ENCODE results near the gene VTI1A. TPM values are rescaled to one million over a fixed set of nuclear protein-coding genes. Genes with fewer than 3 reads are reported as not detected.

The VTI1A gene
- total and polyA plus RNA-seq, 2 of the 4 experiments (the other 2 are of a cell fraction): 9.7 to 24.9 TPM

- no peak overlapping the region for H2BK15ac ChIP-seq (ENCODE audit: low read depth, low read length)
- H2BK20ac ChIP-seq (ENCODE audit: low read depth, low read length): no peak overlapping the region
- H3K4me1 ChIP-seq (ENCODE audit: control insufficient read depth, insufficient read depth, low read length): no peaks in the 10 kb centered on the region
- no peak overlapping the region for H2AK5ac ChIP-seq (ENCODE audit: low read depth, low read length)
- H3K23ac ChIP-seq (ENCODE audit: low read depth, low read length): no peak overlapping the region
- no TSS peak for BruUV-seq (replicated peaks)
- ChIA-PET CTCF (no interaction called here), POLR2A (ENCODE audit: unreplicated experiment) (no interaction called here)
- no peak overlapping the region for H2BK5ac ChIP-seq (ENCODE audit: low read depth, low read length, poor library complexity, severe bottlenecking)
- no peak overlapping the region for H3K9ac ChIP-seq (ENCODE audit: low read depth, low read length)
- H3K4ac ChIP-seq (ENCODE audit: low read depth, low read length): no peak overlapping the region
- no peak overlapping the region for H3K18ac ChIP-seq (ENCODE audit: low read depth, low read length)
- H2AK9ac ChIP-seq (replicated peaks; ENCODE audit: low read depth, low read length, poor library complexity): no peak overlapping the region
- no peaks in the 10 kb centered on the region for H3K36me3 ChIP-seq (ENCODE audit: control insufficient read depth, insufficient read depth, low read length)
- no peak overlapping the region for H3K27ac ChIP-seq (ENCODE audit: insufficient read depth, low read length)
- no peak for ATAC-seq (ENCODE audit: low read depth)
- in situ Hi-C loops (cut with MboI; ENCODE audit: low sequenced_read_pairs): loop anchor here (25.0 kb wide), 1 partner anchor 583 kb away; no protein-coding TSS in a partner anchor
- no peak overlapping the region for H2BK120ac ChIP-seq (ENCODE audit: low read depth, low read length)
- H4K20me1 ChIP-seq (ENCODE audit: insufficient read depth, low read length): no peaks in the 10 kb centered on the region
- no peak overlapping the region for H3K14ac ChIP-seq (replicated peaks; ENCODE audit: low read depth, low read length)
- H3K9me3 ChIP-seq (ENCODE audit: control insufficient read depth, insufficient read depth, low read length): no peaks in the 10 kb centered on the region
- intact Hi-C loops (cut with micrococcal nuclease): no loop called here
- no peak overlapping the region for H3K4me3 ChIP-seq (ENCODE audit: insufficient read depth, low read depth, low read length)
- H3K27me3 ChIP-seq (ENCODE audit: control insufficient read depth, insufficient read depth, low read length): no peaks in the 10 kb centered on the region
- H3K56ac ChIP-seq (ENCODE audit: extremely low read depth, insufficient read depth, low read length): no peak overlapping the region
- H4K91ac ChIP-seq (ENCODE audit: insufficient read depth, low read depth, low read length): no peak overlapping the region
- dilution Hi-C loops (cut with HindIII; ENCODE audit: low sequenced_read_pairs, unreplicated experiment): no loop called here
- H2AFZ ChIP-seq (replicated peaks; ENCODE audit: low read length, poor library complexity): no peak overlapping the region
- TF ChIP-seq RAD21 (IDR thresholded peaks at IDR 0.05; ENCODE audit: low read length) (no peak), MAZ (IDR thresholded peaks at IDR 0.05; ENCODE audit: borderline replicate concordance, low read depth, low read length) (no peak), FOS (IDR thresholded peaks at IDR 0.05; ENCODE audit: low read depth, low read length) (no peak), RCOR1 (IDR thresholded peaks at IDR 0.05; ENCODE audit: insufficient replicate concordance, low read length) (no peak), MXI1 (IDR thresholded peaks at IDR 0.05; ENCODE audit: borderline replicate concordance, low read depth, low read length) (no peak), BHLHE40 (IDR thresholded peaks at IDR 0.05; ENCODE audit: low read depth, low read length) (no peak), MAFK (IDR thresholded peaks at IDR 0.05; ENCODE audit: low read depth, low read length) (no peak), SMC3 (IDR thresholded peaks at IDR 0.05; ENCODE audit: low read depth, low read length) (no peak), POLR2A (IDR thresholded peaks at IDR 0.05; ENCODE audit: low read depth, low read length) (no peak), CTCF (conservative IDR thresholded peaks at IDR 0.05; ENCODE audit: low read depth, low read length) (no peak), CHD1 (IDR thresholded peaks at IDR 0.05; ENCODE audit: low read depth, low read length) (no peak)
- TF ChIP-seq, protein P1, sequence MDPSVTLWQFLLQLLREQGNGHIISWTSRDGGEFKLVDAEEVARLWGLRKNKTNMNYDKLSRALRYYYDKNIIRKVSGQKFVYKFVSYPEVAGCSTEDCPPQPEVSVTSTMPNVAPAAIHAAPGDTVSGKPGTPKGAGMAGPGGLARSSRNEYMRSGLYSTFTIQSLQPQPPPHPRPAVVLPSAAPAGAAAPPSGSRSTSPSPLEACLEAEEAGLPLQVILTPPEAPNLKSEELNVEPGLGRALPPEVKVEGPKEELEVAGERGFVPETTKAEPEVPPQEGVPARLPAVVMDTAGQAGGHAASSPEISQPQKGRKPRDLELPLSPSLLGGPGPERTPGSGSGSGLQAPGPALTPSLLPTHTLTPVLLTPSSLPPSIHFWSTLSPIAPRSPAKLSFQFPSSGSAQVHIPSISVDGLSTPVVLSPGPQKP (IDR thresholded peaks at IDR 0.05; ENCODE audit: borderline replicate concordance, low read depth, low read length): no peak
- no peak overlapping the region for H3K4me2 ChIP-seq (ENCODE audit: low read depth, low read length)
- no peaks in the 10 kb centered on the region for H3K79me1 ChIP-seq (ENCODE audit: low read depth in 1 of 2, low read length in 2 of 2)
- no peak overlapping the region for H4K5ac ChIP-seq (ENCODE audit: low read depth, low read length)
- no peaks in the 10 kb centered on the region for H3K9me1 ChIP-seq (ENCODE audit: insufficient read depth, low read length)
- no peak for DNase-seq
- no peak overlapping the region for H4K8ac ChIP-seq (ENCODE audit: low read depth in 2 of 2, low read length in 2 of 2)
These were observed 107.2 kb downstream of the VTI1A start for GRCh38 chr10:112554263-112554662.

Data from IMR-90 (cell line).